CD4-positive, alpha-beta T cell treated with Interleukin-10 for 1 hour (primary cell): ENCODE measurements around the gene GRAMD1B.
A peak's percentile ranks its signal among the peaks of the same experiment; 100 is the strongest.

ENCODE experiments used
- DNase-seq: peaks from one replicate; pipeline ENCODE4 v3.0.0-alpha.2; 2020

Gene GRAMD1B

GRCh38 chr11:123594188-123594901, 164.3 kb downstream of the GRAMD1B start:
- DNase-seq = no peak

GRCh38 chr11:123594921-123595320, 164.9 kb downstream of the GRAMD1B start:
- DNase-seq = no peak

GRCh38 chr11:123597859-123598258, 167.8 kb downstream of the GRAMD1B start:
- no peak for DNase-seq

- DNase-seq = no peak
These were observed 171.1 kb downstream of the GRAMD1B start for GRCh38 chr11:123601136-123601535.

- DNase-seq = no peak
These were observed 171.7 kb downstream of the GRAMD1B start for GRCh38 chr11:123601743-123602142.

GRCh38 chr11:123603666-123604065, 173.6 kb downstream of the GRAMD1B start:
- no peak for DNase-seq

GRCh38 chr11:123607781-123608180, 177.7 kb downstream of the GRAMD1B start:
- no peak for DNase-seq

GRCh38 chr11:123608371-123608770, 178.3 kb downstream of the GRAMD1B start:
- no peak for DNase-seq

GRCh38 chr11:123608945-123609344, 178.9 kb downstream of the GRAMD1B start:
- DNase-seq = no peak

- no peak for DNase-seq
These were observed 181.6 kb downstream of the GRAMD1B start for GRCh38 chr11:123611698-123612097.

GRCh38 chr11:123616505-123617198, 186.6 kb downstream of the GRAMD1B start:
- DNase-seq = no peak

GRCh38 chr11:123622576-123622975, 192.5 kb downstream of the GRAMD1B start:
- DNase-seq = no peak

- no peak for DNase-seq
These were observed 194.9 kb downstream of the GRAMD1B start for GRCh38 chr11:123624974-123625373.

GRCh38 chr11:123628936-123629683, 199.0 kb downstream of the GRAMD1B start:
- DNase-seq = no peak

GRCh38 chr11:123630126-123630608, 200.1 kb downstream of the GRAMD1B start:
- no peak for DNase-seq

- DNase-seq = no peak
These were observed 210.0 kb downstream of the GRAMD1B start for GRCh38 chr11:123640029-123640428.

GRCh38 chr11:123640677-123641494, 210.8 kb downstream of the GRAMD1B start:
- DNase-seq = peak; percentile 35

- DNase-seq = no peak
These were observed 211.4 kb downstream of the GRAMD1B start for GRCh38 chr11:123641495-123641840.

GRCh38 chr11:123642435-123642834, 212.4 kb downstream of the GRAMD1B start:
- DNase-seq = no peak

- DNase-seq = no peak
These were observed 215.4 kb downstream of the GRAMD1B start for GRCh38 chr11:123645286-123645975.

GRCh38 chr11:123650901-123651300, 220.8 kb downstream of the GRAMD1B start:
- no peak for DNase-seq

- DNase-seq = no peak
These were observed 222.5 kb downstream of the GRAMD1B start for GRCh38 chr11:123652599-123652998.
